Activated CD4-positive, alpha-beta T cell treated with anti-CD3 and anti-CD28 coated beads, Interleukin-2, amount 50 U/mL, for 24 hours (primary cell): ENCODE data around the gene CARD19.

Experiments used
- DNase-seq, 2 donors: peaks; one replicate each; pipeline ENCODE4 v3.0.0-alpha.2; 2020; ENCODE audit warnings: low read depth in 1 of 2, low spot score in 1 of 2

The CARD19 gene

GRCh38 chr9:93061791-93062763, 33.9 kb upstream of the CARD19 start:
- DNase-seq = no peak

DNA sequence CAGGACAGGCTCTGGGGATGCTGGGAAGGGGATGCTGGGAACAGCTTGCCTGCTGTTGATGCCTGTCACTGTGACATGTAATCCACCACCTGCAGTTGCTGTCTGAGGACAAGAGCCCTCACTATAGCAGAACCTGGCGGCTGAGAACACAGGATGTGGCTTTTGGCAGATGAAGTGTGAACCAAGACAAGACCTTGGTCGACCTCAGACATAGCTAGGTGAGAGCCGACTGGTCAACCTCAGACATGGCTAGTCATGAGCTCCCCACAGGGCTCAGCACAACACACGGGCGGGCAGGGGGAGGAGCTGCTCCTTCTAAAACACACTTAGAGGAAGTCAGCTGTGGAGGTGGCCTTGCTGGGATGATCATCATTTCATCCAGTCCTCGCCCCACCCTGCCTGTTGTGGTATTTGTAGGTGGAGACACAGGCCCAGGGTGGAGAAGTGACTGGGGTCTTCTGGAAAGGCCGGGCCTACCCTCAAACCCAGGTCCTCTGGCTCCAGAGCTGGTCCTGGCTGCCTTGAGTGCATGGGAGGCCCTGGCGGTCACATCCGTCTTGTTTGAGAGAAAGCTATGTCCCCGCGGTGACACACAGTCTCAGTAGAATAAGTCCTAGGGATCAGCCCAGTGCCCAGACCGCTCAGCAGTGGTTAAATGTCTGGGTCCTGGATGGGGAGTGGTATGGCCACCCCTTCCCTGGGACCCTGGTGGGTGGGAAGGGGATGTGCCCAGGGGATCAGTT, 31.5 kb upstream of the CARD19 start:
- DNase-seq = peak; percentile 60 to 88

- no peak for DNase-seq
Measured at GRCh38 chr9:93065135-93065720, 30.8 kb upstream of the CARD19 start.

GRCh38 chr9:93066978-93067603, 28.9 kb upstream of the CARD19 start:
- DNase-seq = no peak

DNA sequence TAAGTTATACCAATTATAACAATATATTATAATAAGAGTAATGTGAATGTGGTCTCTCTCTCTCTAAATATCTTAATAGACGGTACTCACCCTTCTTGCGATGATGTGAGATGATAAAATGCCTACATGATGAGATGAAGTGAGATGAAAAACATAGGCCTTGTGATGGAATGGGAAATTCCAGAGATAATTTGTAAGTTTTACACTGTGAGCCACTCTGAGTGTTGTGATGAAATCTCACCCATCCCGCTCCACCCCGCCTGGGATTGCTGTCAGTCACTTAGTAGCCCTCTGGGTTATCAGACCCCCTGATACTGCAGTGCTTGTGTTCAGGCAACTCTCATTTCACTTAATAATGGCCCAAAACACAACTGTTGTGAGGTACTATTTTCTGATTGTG, 27.1 kb upstream of the CARD19 start:
- DNase-seq = no peak

DNA sequence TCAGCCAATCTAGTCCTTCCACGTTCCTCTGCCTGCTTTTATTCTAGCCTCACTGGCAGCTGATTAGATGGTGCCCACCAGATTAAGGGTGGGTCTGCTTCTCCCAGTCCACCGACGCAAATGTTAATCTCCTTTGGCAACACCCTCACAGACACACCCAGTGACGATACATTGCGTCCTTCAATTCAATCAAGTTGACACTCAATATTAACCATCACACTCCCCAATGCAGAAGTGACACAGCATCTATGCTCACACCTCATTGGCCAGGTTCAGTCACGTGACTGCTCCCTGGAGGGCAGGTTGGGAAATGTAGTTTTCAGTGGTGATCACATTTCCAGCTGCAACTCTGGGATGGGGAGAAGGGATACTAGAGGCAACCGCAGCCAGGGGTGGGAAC, 24.6 kb upstream of the CARD19 start:
- DNase-seq = no peak

- DNase-seq = no peak
Measured at GRCh38 chr9:93072383-93072795, 23.6 kb upstream of the CARD19 start.

GRCh38 chr9:93076101-93076791, 19.8 kb upstream of the CARD19 start:
- DNase-seq = no peak

GRCh38 chr9:93076792-93077128, 19.3 kb upstream of the CARD19 start:
- DNase-seq = no peak

DNA sequence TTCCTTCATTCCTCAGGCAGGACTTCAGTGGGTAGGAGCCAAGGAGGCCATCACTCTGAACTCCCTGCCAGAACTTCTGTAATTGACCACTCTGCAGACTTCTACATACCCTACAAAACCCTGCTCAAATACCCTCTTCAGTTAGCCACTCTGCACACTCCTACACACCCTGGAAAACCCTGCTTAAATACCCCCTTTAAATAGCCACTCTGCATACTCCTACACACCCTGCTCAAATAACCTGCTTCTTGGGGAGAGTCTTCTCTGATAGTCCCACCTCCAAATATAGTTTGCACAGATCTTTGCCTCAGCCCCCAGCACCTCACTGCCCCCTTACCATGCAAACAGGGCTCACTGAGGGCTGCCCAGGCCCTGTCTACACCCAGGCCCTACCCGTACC, 18.6 kb upstream of the CARD19 start:
- DNase-seq = no peak

GRCh38 chr9:93077811-93078210, 18.2 kb upstream of the CARD19 start:
- no peak for DNase-seq

DNA sequence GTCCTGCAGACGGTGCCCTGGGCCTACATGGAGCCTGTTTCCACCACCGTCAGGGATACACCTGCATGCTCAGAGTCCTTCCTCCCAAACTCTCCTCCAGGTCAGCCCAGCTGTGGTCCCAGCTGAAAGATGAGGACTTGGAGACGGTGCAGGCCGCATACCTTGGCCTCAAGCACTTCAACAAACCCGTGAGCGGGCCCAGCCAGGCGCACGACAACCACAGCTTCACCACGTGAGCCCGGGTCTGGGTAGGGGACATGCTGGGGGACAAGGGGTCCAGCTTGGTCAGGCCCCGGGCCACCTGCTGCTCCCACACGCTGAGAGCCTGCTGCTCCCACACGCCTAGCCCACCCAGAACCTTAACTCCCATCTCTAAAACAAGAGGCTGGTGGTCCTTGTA, 16.6 kb upstream of the CARD19 start:
- DNase-seq = no peak

GRCh38 chr9:93080406-93080805, 15.6 kb upstream of the CARD19 start:
- no peak for DNase-seq

DNA sequence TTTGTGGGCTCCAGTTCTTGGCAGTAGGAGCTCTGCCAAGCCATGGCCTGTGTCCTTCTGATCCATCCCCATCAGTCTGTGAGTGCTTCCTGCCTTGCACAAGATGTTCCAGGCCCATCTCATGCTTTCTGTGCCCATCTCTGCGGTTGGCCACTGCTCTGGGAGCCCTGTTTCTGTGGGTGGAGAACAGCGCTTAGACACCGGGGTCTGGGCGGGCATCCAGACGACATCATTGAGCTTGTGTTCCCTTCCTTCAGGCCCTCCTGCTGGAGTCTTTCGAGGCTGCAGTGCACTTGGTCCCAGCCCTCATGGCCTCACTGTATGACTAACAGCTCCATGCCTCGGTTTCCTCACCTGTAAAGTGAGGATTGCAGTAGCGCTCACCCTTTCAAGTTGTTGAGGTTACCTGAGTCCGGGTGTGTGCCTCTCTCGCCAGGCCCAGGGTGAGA, 14.9 kb upstream of the CARD19 start:
- DNase-seq = no peak

- DNase-seq = no peak
Measured at GRCh38 chr9:93081931-93082330, 14.1 kb upstream of the CARD19 start.

GRCh38 chr9:93082841-93083411, 13.1 kb upstream of the CARD19 start:
- no peak for DNase-seq

- no peak for DNase-seq
Measured at GRCh38 chr9:93083592-93084470, 12.2 kb upstream of the CARD19 start.

GRCh38 chr9:93084471-93084881, 11.5 kb upstream of the CARD19 start:
- no peak for DNase-seq

GRCh38 chr9:93085676-93086075, 10.3 kb upstream of the CARD19 start:
- no peak for DNase-seq
